Kidney tubule cell (primary cell): ENCODE results near the gene AP5S1.
"Not testable (repeated sequence)": the region's sequence is repeated elsewhere in the genome, so short reads cannot be mapped to it uniquely, and the experiment has no call there.

Experiments
- DNase-seq: peaks from one replicate; pipeline ENCODE4 v3.0.0-alpha.2; 2018; ENCODE audit warnings: low spot score

Gene AP5S1

GRCh38 chr20:3794168-3794567 is 26.2 kb upstream of the AP5S1 start:
- not testable (repeated sequence) for DNase-seq

DNA sequence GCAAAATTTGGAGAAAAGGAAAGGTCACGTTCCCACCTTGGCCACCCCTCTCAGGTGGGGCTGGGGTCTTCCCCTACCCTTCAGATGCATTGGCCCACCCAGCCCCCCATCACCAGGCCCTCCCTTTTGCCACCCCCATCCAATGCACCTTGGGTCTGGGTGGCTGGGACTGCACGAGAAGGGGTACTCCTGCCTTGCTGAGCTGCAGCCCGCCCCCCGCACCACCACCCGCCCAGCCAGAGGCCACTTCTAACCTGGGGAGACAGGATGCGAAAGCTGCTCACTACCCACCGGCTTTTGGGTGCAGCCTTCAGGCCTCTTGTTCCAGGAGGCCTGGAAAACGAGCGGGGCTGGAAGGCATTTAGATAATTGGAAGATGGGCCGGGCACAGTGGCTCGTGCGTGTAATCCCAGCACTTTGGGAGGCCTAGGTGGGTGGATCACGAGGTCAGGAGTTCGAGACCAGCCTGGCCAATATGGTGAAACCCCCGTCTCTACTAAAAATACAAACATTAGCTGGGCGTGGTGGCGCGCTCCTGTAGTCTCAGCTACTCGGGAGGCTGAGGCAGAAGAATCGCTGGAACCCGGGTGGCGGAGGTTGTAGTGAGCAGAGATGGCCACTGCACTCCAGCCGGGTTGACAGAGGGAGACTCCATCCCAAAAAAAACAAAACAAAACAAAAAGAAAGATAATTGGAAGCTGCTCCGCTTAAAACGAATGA is 25.5 kb upstream of the AP5S1 start:
- no peak for DNase-seq

GRCh38 chr20:3795511-3796468 is 24.6 kb upstream of the AP5S1 start, which contains the start of gene CDC25B:
Gene CDC25B (plus strand): TSS chr20:3796310. CDS start chr20:3796532, 222 bp downstream.
- peak; percentile 92 for DNase-seq

GRCh38 chr20:3796477-3797225 is 23.7 kb upstream of the AP5S1 start:
- DNase-seq = peak; percentile 18

- DNase-seq = no peak
Observed at GRCh38 chr20:3797226-3797545, 23.2 kb upstream of the AP5S1 start.

- no peak for DNase-seq
Observed at GRCh38 chr20:3797592-3798372, 22.6 kb upstream of the AP5S1 start.

- no peak for DNase-seq
Observed at GRCh38 chr20:3798373-3798768, 22.0 kb upstream of the AP5S1 start.

- no peak for DNase-seq
Observed at GRCh38 chr20:3798908-3799248, 21.5 kb upstream of the AP5S1 start.

GRCh38 chr20:3800256-3800877 is 20.0 kb upstream of the AP5S1 start:
- DNase-seq = no peak

DNA sequence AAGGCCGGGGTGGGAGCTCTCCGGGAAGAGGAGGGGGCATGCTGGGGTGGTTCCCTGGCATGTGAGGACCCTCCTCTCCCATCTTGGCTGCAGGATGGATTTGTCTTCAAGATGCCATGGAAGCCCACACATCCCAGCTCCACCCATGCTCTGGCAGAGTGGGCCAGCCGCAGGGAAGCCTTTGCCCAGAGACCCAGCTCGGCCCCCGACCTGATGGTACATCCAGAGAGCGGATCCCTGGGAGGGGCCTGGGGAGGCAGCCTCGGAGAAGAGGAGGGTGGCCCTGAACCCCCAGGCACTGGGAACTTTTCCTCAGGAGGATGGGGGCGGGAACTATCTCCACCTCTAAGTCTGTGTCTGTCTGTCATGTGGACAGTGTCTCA is 19.5 kb upstream of the AP5S1 start:
- no peak for DNase-seq

DNA sequence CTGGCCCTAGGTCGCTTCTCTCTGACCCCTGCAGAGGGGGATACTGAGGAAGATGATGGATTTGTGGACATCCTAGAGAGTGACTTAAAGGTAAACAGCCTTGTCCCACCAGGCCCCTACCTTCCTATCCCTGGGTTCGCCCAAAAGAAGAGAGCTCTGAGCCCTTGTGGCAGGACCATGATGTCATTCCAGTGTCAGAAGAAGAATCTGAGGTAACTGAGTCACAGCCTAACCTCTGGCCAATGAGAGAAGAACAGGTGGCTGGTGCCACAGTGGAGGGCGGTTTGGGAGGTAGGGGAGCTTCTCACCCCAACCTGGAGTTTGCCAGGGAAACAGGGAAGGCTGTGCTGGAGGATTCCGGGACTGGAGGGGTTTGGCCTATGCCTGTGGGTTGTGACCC is 19.0 kb upstream of the AP5S1 start:
- DNase-seq = no peak

DNA sequence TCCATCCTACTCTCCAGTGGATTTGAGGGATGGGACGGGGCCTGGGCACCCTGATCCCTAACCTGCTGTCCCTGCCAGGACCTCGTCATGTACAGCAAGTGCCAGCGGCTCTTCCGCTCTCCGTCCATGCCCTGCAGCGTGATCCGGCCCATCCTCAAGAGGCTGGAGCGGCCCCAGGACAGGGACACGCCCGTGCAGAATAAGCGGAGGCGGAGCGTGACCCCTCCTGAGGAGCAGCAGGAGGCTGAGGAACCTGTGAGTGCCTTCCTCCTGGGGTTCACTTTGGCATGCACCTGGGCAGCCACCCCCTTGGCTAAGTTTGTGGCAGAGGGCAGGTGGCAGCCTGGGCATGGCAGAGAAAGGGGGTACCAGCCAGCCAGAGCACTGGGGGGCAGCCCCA is 18.5 kb upstream of the AP5S1 start:
- DNase-seq = no peak

DNA sequence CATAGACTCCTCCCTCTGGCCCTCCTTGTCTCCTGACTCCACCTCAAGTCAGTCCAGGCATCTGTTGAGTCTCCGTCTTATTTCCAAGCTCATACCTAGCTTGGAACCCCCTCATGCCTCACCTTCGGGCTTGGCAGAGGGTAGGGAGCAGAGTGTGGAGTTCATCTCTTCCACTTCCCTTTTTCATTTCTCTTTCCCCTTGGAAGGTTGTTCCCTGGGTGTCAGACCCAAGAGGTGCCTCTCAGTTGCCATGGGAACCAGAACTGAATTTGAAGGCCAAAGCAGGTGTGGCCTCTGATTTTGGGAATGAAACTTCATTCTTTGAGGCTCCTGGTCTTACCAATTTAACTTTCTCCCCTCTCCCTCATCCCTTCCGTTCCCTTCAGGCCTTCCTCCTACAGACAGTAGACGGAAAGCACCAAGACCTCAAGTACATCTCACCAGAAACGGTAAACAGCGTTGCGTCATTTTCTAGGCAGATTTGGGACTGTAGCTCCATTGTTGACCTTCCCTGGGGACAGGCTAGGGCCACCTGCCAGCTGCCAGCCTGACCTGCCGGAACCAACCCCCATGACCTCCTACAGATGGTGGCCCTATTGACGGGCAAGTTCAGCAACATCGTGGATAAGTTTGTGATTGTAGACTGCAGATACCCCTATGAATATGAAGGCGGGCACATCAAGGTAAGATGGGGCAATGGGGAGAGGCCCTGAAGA is 17.7 kb upstream of the AP5S1 start:
- DNase-seq = no peak

DNA sequence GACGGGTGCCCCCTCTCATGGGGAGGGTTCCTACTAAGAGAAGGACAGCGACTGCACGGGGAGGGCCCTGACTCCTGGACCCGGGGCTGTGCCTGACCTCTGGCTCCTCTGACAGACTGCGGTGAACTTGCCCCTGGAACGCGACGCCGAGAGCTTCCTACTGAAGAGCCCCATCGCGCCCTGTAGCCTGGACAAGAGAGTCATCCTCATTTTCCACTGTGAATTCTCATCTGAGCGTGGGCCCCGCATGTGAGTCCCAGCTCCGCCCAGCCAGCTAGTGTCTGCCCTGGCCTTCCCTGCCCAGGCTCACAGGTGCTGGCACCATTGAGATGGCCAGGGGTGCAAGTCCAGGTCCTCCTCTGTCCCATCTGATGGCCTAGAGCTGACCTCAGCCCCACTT is 17.1 kb upstream of the AP5S1 start:
- DNase-seq = no peak

GRCh38 chr20:3803854-3804253 is 16.5 kb upstream of the AP5S1 start:
- DNase-seq = no peak

DNA sequence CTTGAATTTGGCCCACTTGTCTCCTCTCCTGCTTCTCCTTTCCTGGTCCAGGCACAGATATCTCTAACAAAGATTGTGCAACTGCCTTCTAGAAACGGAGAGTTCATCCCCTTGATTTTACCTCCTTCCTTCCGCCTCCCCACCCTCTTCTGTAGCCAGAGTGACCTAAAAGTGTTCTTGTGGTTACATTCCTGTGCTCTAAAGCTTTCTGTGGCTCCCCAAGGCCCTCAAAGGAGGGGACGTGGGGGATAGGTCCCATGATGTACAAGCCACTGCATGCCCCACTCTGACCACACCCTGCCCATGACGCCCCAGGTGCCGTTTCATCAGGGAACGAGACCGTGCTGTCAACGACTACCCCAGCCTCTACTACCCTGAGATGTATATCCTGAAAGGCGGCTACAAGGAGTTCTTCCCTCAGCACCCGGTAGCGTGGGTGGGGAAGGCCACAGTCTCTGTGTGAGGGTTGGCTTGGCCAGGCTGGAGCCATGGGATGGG is 16.0 kb upstream of the AP5S1 start:
- DNase-seq = no peak

DNA sequence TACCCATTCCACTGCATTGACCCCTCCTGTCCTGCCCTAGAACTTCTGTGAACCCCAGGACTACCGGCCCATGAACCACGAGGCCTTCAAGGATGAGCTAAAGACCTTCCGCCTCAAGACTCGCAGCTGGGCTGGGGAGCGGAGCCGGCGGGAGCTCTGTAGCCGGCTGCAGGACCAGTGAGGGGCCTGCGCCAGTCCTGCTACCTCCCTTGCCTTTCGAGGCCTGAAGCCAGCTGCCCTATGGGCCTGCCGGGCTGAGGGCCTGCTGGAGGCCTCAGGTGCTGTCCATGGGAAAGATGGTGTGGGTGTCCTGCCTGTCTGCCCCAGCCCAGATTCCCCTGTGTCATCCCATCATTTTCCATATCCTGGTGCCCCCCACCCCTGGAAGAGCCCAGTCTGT is 15.6 kb upstream of the AP5S1 start:
- no peak for DNase-seq

DNA sequence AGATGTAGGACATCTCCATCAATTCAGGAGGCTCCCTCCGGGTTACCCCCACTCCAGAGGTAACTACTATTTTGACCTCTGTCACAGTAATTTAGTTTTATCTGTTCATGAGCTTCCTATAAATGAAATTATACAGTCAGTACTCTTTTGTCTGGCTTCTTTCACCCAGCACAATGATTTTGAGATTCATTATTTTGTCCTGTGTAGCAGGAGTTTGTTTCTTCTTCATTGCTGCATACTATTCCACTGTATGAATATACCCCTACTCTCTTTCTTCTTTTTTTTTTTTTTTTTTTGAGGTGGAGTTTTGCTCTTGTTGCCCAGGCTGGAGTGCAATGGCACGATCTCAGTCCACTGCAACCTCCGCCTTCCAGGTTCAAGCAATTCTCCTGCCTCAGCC is 11.8 kb upstream of the AP5S1 start:
- DNase-seq = no peak

- peak; percentile 99 for DNase-seq
Observed at GRCh38 chr20:3811467-3812258, 8.7 kb upstream of the AP5S1 start.

DNA sequence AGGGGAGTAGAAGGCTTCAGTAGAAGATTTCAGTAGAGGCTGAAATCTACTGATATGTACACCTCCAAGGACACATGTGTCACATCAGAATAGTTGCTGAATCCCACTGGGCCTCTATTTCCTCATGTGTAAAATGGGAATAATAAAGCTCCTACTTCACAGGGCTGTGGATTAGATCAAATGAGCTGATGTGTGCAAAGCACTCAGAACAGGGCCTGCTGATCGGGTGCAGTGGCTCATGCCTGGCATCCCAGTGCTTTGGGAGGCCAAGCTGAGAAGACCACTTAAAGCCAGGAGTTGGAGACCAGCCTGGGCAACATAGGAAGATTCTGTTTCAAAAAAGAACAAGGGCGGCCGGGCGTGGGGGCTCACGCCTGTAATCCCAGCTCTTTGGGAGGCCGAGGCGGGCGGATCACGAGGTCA is 8.1 kb upstream of the AP5S1 start:
- no peak for DNase-seq
